Spleen (tissue), 7 donors: Measurements from ENCODE around the gene CDC42EP1.

Source experiments
- CTCF ChIP-seq, 11 experiments: fragments of 200-600 bp in 7 of 11; fragments of 450-650 bp in 4 of 11; sonication (generic) in 4 of 11; IDR thresholded peaks in 8 of 11; conservative IDR thresholded peaks in 3 of 11; 1 replicate in 7 of 11; 2 replicates in 4 of 11; pipeline versions ENCODE4 v1.4.0 to v1.8.0; 2016 to 2021; ENCODE audit warnings: antibody characterized with exemption in 11 of 11, inconsistent platforms in 4 of 11, mild to moderate bottlenecking in 1 of 11
- POLR2A ChIP-seq, 3 donors: fragments of 450-650 bp; IDR thresholded peaks; one replicate each; pipeline ENCODE4 v1.5.1; 2017; ENCODE audit warnings: antibody characterized with exemption in 3 of 3, mild to moderate bottlenecking in 1 of 3
- POLR2AphosphoS5 ChIP-seq, 3 donors: sonication (generic); formaldehyde crosslinking; IDR thresholded peaks; one replicate each; pipeline ENCODE4 v1.5.1; 2017; ENCODE audit warnings: antibody characterized with exemption in 3 of 3
- donor health status: DM: no; HTN: no; CAD: no; lungs with moderate emphysema.
- donor health status: DM: no; HTN: no; CAD: no.
- donor health status: DM: no; HTN: no; CAD: no.

GRCh38 chr22:37559521-37559900 lies 769 bp upstream of the CDC42EP1 start:
- TF ChIP-seq CTCF (IDR thresholded peaks at IDR 0.05 in 8 of 11, conservative IDR thresholded peaks at IDR 0.05 in 3 of 11) (no peak), POLR2A (IDR thresholded peaks at IDR 0.05) (no peak), POLR2AphosphoS5 (IDR thresholded peaks at IDR 0.05) (no peak)
